Upper lobe of left lung (tissue), 6 donors: ENCODE results near the gene NTSR1. TPM values are rescaled to one million over a fixed set of nuclear protein-coding genes. Genes with fewer than 3 reads are reported as not detected.

Source experiments
- ATAC-seq, 2 donors: fragments of 200-7000 bp; cut with Tn5 transposase; one replicate each; pipeline ENCODE4 v1.9.1; 2022; ENCODE audit warnings: mild to moderate bottlenecking in 2 of 2, moderate library complexity in 2 of 2; ENCODE audit not compliant: low FRiP score in 2 of 2
- DNase-seq, 2 donors: peaks; one replicate each; pipeline ENCODE4 v3.0.0-alpha.2; 2019 to 2020
- H3K27ac ChIP-seq, 4 donors: fragments of 200-600 bp; sonication (generic); one replicate each; pipeline ENCODE4 v1.5.1; 2016 to 2019
- H3K27me3 ChIP-seq, 4 donors: fragments of 200-600 bp; sonication (generic); one replicate each; pipeline ENCODE4 v1.5.1; 2017 to 2019
- H3K36me3 ChIP-seq, 4 donors: fragments of 200-600 bp; sonication (generic); one replicate each; pipeline ENCODE4 v1.5.1; 2016 to 2019
- H3K4me1 ChIP-seq, 4 donors: fragments of 200-600 bp; sonication (generic); one replicate each; pipeline ENCODE4 v1.5.1; 2018 to 2019
- H3K4me3 ChIP-seq, 4 donors: fragments of 200-600 bp; sonication (generic); one replicate each; pipeline ENCODE4 v1.5.1; 2017 to 2019; ENCODE audit warnings: mild to moderate bottlenecking in 2 of 4, moderate library complexity in 1 of 4
- H3K9me3 ChIP-seq, 4 donors: fragments of 200-600 bp; sonication (generic); one replicate each; pipeline ENCODE4 v1.5.1; 2018 to 2019
- CTCF ChIP-seq, 6 experiments: fragments of 450-650 bp in 4 of 6; fragments of 200-600 bp in 2 of 6; sonication (generic) in 2 of 6; IDR thresholded peaks; one replicate each; pipeline ENCODE4 v1.5.1; 2016 to 2019; ENCODE audit warnings: antibody characterized with exemption in 6 of 6
- EP300 ChIP-seq, 4 donors: sonication (generic); formaldehyde crosslinking; IDR thresholded peaks; one replicate each; pipeline ENCODE4 v1.5.1; 2017; ENCODE audit warnings: antibody characterized with exemption in 4 of 4, control low read depth in 2 of 4
- POLR2A ChIP-seq, 4 donors: fragments of 450-650 bp; IDR thresholded peaks; one replicate each; pipeline ENCODE4 v1.5.1; 2016 to 2017; ENCODE audit warnings: antibody characterized with exemption in 4 of 4, mild to moderate bottlenecking in 2 of 4
- POLR2AphosphoS5 ChIP-seq, 2 donors: sonication (generic); formaldehyde crosslinking; IDR thresholded peaks; one replicate each; pipeline ENCODE4 v1.5.1; 2017; ENCODE audit warnings: antibody characterized with exemption in 2 of 2
- WGBS, 2 donors: methylation state at CpG; one replicate each; pipeline ENCODE4 v1.1.5; 2017 to 2018; 5-methylcytosine and 5-hydroxymethylcytosine counted together
- total RNA-seq, 6 donors: library from RNA; depleted of rRNA in 4 of 6; stranded (reverse); fragments of >200 nt in 4 of 6; gene quantifications; one replicate each; pipeline versions ENCODE4 v1.1.0 to v1.2.1, GENCODE V29; 2016 to 2021
- donor health status: DM: no; HTN: no; CAD: no; lungs with moderate emphysema.
- donor health status: DM: no; HTN: yes; CAD: no; lungs with severe emphysema.

Gene NTSR1
- total RNA-seq, 6 donors from 2014 or later: 0.20 to 1.4 (median 0.26) TPM; not detected in 1

DNA sequence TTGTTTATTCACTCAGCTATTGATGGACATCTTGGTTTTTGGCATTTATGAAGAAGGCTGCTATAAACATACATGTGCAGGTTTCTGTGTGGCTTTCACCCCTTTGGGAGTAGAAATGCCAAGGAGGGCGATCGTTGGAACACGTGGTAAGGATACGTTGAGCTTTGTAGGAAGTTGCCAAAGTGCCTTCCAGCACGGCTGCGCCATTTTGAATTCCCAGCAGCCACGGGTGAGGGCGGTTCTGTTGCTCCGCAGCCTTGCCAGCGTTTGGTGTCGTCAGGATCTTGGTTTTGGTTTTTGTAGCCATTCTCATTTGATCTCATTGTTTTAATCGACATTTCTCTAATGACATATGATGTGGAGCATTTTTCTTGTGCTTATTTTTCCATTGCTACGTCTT, 21.8 kb downstream of the NTSR1 start:
- 86 to 89% methylated on average over 13 of the region's 13 CpGs for WGBS, 2 donors
- H3K27me3 ChIP-seq: peaks cover 0 to 6% (median 0%) of the 10 kb centered on the region in 4 donors
- H3K4me1 ChIP-seq: no peaks in the 10 kb centered on the region
- no peaks in the 10 kb centered on the region for H3K36me3 ChIP-seq
- DNase-seq (no peak), ATAC-seq (no peak)
- no peak overlapping the region for H3K27ac ChIP-seq
- H3K4me3 ChIP-seq: no peak overlapping the region
- TF ChIP-seq CTCF (IDR thresholded peaks at IDR 0.05): no peak
- no peak for TF ChIP-seq POLR2A (IDR thresholded peaks at IDR 0.05)
- TF ChIP-seq POLR2AphosphoS5 (IDR thresholded peaks at IDR 0.05): no peak
- TF ChIP-seq EP300 (IDR thresholded peaks at IDR 0.05): no peak
- H3K9me3 ChIP-seq: no peaks in the 10 kb centered on the region

DNA sequence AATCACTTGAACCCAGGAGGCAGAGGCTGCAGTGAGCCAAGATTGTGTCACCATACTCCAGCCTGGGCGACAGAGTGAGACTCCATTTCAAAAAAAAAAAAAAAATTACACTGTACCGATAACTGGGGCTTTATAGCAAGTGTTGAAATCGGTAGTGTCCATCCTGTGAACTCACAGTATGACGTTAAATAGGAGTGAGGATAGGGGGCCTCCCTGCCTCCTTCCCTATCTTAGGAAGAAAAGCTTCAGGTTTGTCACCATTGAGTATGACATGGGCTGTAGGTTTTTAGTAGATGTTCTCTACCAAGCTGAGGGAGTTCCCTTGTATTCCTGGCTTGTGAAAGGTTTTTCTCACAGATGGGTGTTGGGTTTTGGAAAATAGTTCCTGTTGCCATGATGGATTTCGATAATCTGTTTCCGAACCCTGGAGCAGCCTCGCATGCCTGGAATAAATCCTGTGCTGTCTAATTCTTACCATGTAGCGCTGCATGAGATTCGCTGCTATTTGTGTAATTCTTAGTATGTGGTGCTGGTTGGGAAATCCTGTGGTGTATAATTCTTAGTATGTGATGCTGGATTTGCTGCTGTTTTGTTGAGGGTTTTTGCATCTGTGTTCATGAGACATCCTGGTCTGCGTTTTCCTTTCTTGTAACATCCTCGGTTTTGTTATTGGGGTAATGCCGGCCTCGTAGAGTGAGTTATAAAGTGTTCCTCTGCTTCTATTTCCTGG, 23.6 kb downstream of the NTSR1 start:
- TF ChIP-seq POLR2AphosphoS5 (IDR thresholded peaks at IDR 0.05): no peak
- no peak for TF ChIP-seq CTCF (IDR thresholded peaks at IDR 0.05)
- no peak for TF ChIP-seq POLR2A (IDR thresholded peaks at IDR 0.05)
- no peak for TF ChIP-seq EP300 (IDR thresholded peaks at IDR 0.05)
- Histone ChIP-seq H3K27me3 (no peaks in the 10 kb centered on the region), H3K9me3 (no peaks in the 10 kb centered on the region), H3K4me1 (no peaks in the 10 kb centered on the region), H3K4me3 (no peak overlapping the region), H3K27ac (no peak overlapping the region), H3K36me3 (no peaks in the 10 kb centered on the region)
- no peak for ATAC-seq
- 62 to 75% methylated on average over 13 of the region's 13 CpGs for WGBS, 2 donors
- no peak for DNase-seq

DNA sequence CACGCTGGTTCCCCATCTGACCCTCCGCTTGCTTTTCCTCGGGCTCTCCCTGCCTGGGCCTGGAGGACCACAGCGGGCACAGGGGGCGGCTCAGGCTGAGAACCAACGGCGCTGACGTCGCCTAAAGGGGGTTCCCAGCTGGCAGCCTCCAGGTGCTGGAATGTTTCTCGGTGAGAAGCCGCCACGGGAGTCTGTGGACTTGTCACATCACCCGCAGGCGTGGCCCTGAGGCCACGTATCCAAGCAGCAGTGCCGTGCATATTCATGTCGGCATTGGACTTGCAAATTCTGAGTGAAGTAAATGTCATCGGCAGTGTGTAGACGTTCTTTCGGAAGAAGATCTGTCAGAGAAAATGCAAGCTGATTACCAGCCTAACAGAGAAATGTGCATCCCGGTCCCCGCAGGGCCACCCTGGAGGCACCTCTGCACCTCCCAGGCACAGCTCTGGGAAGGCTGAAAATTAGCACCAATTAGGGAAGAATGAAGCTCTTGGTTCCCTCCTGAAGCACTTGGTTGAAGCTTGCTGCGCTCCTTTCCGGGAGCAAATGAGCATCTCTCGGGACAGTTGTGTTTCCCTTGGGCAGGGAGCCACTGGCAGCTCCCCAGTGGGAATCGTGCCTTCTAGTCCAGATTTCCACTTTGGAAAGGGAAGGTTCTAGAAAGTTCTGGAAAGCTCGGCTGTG, 24.3 kb downstream of the NTSR1 start:
- WGBS, 2 donors: 80 to 85% methylated on average over 23 to 24 of the region's 27 CpGs
- DNase-seq: no peak
- H3K27me3 ChIP-seq: no peaks in the 10 kb centered on the region
- H3K27ac ChIP-seq: no peak overlapping the region
- ATAC-seq: no peak
- no peaks in the 10 kb centered on the region for H3K36me3 ChIP-seq
- H3K4me3 ChIP-seq: no peak overlapping the region
- H3K9me3 ChIP-seq: no peaks in the 10 kb centered on the region
- H3K4me1 ChIP-seq: no peaks in the 10 kb centered on the region
- no peak for TF ChIP-seq POLR2AphosphoS5 (IDR thresholded peaks at IDR 0.05)
- TF ChIP-seq CTCF (IDR thresholded peaks at IDR 0.05): no peak
- TF ChIP-seq POLR2A (IDR thresholded peaks at IDR 0.05): no peak
- TF ChIP-seq EP300 (IDR thresholded peaks at IDR 0.05): no peak

- no peaks in the 10 kb centered on the region for H3K27me3 ChIP-seq
- H3K27ac ChIP-seq: no peak overlapping the region
- TF ChIP-seq POLR2A (IDR thresholded peaks at IDR 0.05) (no peak), EP300 (IDR thresholded peaks at IDR 0.05) (no peak), CTCF (IDR thresholded peaks at IDR 0.05) (no peak), POLR2AphosphoS5 (IDR thresholded peaks at IDR 0.05) (no peak)
- no peak for ATAC-seq
- no peak for DNase-seq
- no peak overlapping the region for H3K4me3 ChIP-seq
- no peaks in the 10 kb centered on the region for H3K9me3 ChIP-seq
- H3K36me3 ChIP-seq: no peaks in the 10 kb centered on the region
- H3K4me1 ChIP-seq: no peaks in the 10 kb centered on the region
Observed at GRCh38 chr20:62733526-62733842, 24.8 kb downstream of the NTSR1 start.

GRCh38 chr20:62733891-62734290, 25.3 kb downstream of the NTSR1 start:
- H3K27ac ChIP-seq: no peak overlapping the region
- WGBS, 2 donors: 79 to 81% methylated on average over 18 of the region's 18 CpGs
- ATAC-seq (no peak), DNase-seq (no peak)
- no peaks in the 10 kb centered on the region for H3K36me3 ChIP-seq
- no peaks in the 10 kb centered on the region for H3K9me3 ChIP-seq
- H3K4me1 ChIP-seq: no peaks in the 10 kb centered on the region
- H3K4me3 ChIP-seq: no peak overlapping the region
- no peak for TF ChIP-seq CTCF (IDR thresholded peaks at IDR 0.05)
- no peak for TF ChIP-seq POLR2A (IDR thresholded peaks at IDR 0.05)
- no peak for TF ChIP-seq EP300 (IDR thresholded peaks at IDR 0.05)
- TF ChIP-seq POLR2AphosphoS5 (IDR thresholded peaks at IDR 0.05): no peak
- H3K27me3 ChIP-seq: no peaks in the 10 kb centered on the region
